IMR-90 (cell line): ENCODE measurements around the gene REPS2. TPM values are rescaled to one million over a fixed set of nuclear protein-coding genes. Genes with fewer than 3 reads are reported as not detected.

ENCODE experiments used
- ATAC-seq: fragments of 200-7000 bp; cut with Tn5 transposase; 2 replicates; pipeline ENCODE4 v1.9.1; 2020; ENCODE audit warnings: low read depth, mild to moderate bottlenecking, moderate library complexity
- BruUV-seq: library from RNA; stranded (reverse); fragments of 400-500 nt; replicated peaks from 2 replicates; lab custom pipeline; 2021; lab: Mats Ljungman, UMichigan
- CTCF ChIA-PET: fragments of 300-600 bp; formaldehyde crosslinking; extraction: SDS; loops from one replicate; lab custom pipeline; 2021; ENCODE audit warnings: antibody characterized with exemption; lab: Yijun Ruan, JAX
- POLR2A ChIA-PET: fragments of 300-600 bp; sonication (Branson Sonifier 250); formaldehyde crosslinking; loops from one replicate; lab custom pipeline; 2022; ENCODE audit warnings: antibody characterized with exemption; ENCODE audit not compliant: unreplicated experiment; lab: Charles Lee
- DNase-seq: peaks from one replicate; pipeline ENCODE4 v3.0.0; 2013
- H2AFZ ChIP-seq: replicated peaks from 2 replicates; pipeline ENCODE3; 2013; ENCODE audit warnings: low read length, mild to moderate bottlenecking; ENCODE audit not compliant: poor library complexity
- H2AK5ac ChIP-seq: 2 replicates; pipeline ENCODE4 v1.6.1; 2013; ENCODE audit warnings: low read depth, low read length, inconsistent platforms
- H2AK9ac ChIP-seq: replicated peaks from 2 replicates; pipeline ENCODE3; 2013; ENCODE audit warnings: mild to moderate bottlenecking, low read depth, low read length, moderate library complexity; ENCODE audit not compliant: poor library complexity
- H2BK120ac ChIP-seq: 2 replicates; pipeline ENCODE4 v1.6.1; 2013; ENCODE audit warnings: low read depth, low read length, inconsistent platforms
- H2BK15ac ChIP-seq: 3 replicates; pipeline ENCODE4 v1.6.1; 2013; ENCODE audit warnings: low read depth, low read length, inconsistent platforms
- H2BK20ac ChIP-seq: 2 replicates; pipeline ENCODE4 v1.6.1; 2013; ENCODE audit warnings: low read depth, mild to moderate bottlenecking, inconsistent platforms, low read length, moderate library complexity
- H2BK5ac ChIP-seq: 2 replicates; pipeline ENCODE4 v1.6.1; 2013; ENCODE audit warnings: mild to moderate bottlenecking, low read depth, low read length, inconsistent platforms; ENCODE audit not compliant: poor library complexity, severe bottlenecking
- H3K14ac ChIP-seq: replicated peaks from 2 replicates; pipeline ENCODE4 v1.6.1; 2013; ENCODE audit warnings: low read depth, low read length, inconsistent platforms
- H3K18ac ChIP-seq: 2 replicates; pipeline ENCODE4 v1.6.1; 2013; ENCODE audit warnings: low read depth, low read length, control low read depth
- H3K23ac ChIP-seq: 2 replicates; pipeline ENCODE4 v1.6.1; 2013; ENCODE audit warnings: low read depth, low read length, inconsistent platforms
- H3K27ac ChIP-seq: 2 replicates; pipeline ENCODE4 v1.5.1; 2013; ENCODE audit warnings: mild to moderate bottlenecking, control low read depth, low read length; ENCODE audit not compliant: insufficient read depth
- H3K27me3 ChIP-seq: 2 replicates; pipeline ENCODE4 v1.6.1; 2013; ENCODE audit warnings: low read length; ENCODE audit not compliant: control insufficient read depth, insufficient read depth
- H3K36me3 ChIP-seq: 2 replicates; pipeline ENCODE4 v1.6.1; 2013; ENCODE audit warnings: low read length, mixed read lengths; ENCODE audit not compliant: control insufficient read depth, insufficient read depth
- H3K4ac ChIP-seq: 2 replicates; pipeline ENCODE4 v1.6.1; 2013; ENCODE audit warnings: low read depth, low read length, inconsistent platforms
- H3K4me1 ChIP-seq: 2 replicates; pipeline ENCODE4 v1.6.1; 2013; ENCODE audit warnings: low read length, mixed read lengths; ENCODE audit not compliant: control insufficient read depth, insufficient read depth
- H3K4me2 ChIP-seq: 2 replicates; pipeline ENCODE4 v1.6.1; 2013; ENCODE audit warnings: low read depth, mild to moderate bottlenecking, control low read depth, low read length, moderate library complexity
- H3K4me3 ChIP-seq: 2 replicates; pipeline ENCODE4 v1.5.1; 2013; ENCODE audit warnings: low read depth, mild to moderate bottlenecking, control low read depth, low read length, moderate library complexity; ENCODE audit not compliant: insufficient read depth
- H3K56ac ChIP-seq: 2 replicates; pipeline ENCODE4 v1.6.1; 2013; ENCODE audit warnings: low read length, inconsistent platforms; ENCODE audit not compliant: insufficient read depth; ENCODE audit errors: extremely low read depth
- H3K79me1 ChIP-seq, 2 experiments: 2 replicates each; pipeline ENCODE4 v1.6.1; 2013; ENCODE audit warnings: low read length in 2 of 2, inconsistent platforms in 1 of 2, low read depth in 1 of 2
- H3K9ac ChIP-seq: 2 replicates; pipeline ENCODE4 v1.6.1; 2013; ENCODE audit warnings: low read depth, low read length, control low read depth
- H3K9me1 ChIP-seq: 2 replicates; pipeline ENCODE4 v1.6.1; 2013; ENCODE audit warnings: low read length, inconsistent platforms; ENCODE audit not compliant: insufficient read depth
- H3K9me3 ChIP-seq: 2 replicates; pipeline ENCODE4 v1.6.1; 2013; ENCODE audit warnings: low read length; ENCODE audit not compliant: control insufficient read depth, insufficient read depth
- H4K20me1 ChIP-seq: 2 replicates; pipeline ENCODE4 v1.6.1; 2013; ENCODE audit warnings: low read length, inconsistent platforms; ENCODE audit not compliant: insufficient read depth
- H4K5ac ChIP-seq: 2 replicates; pipeline ENCODE4 v1.6.1; 2013; ENCODE audit warnings: mild to moderate bottlenecking, low read depth, low read length, control low read depth
- H4K8ac ChIP-seq, 2 experiments: 2 replicates each; pipeline ENCODE4 v1.6.1; 2013; ENCODE audit warnings: low read depth in 2 of 2, low read length in 2 of 2, control low read depth in 1 of 2, inconsistent platforms in 1 of 2
- H4K91ac ChIP-seq: 2 replicates; pipeline ENCODE4 v1.6.1; 2013; ENCODE audit warnings: low read depth, low read length, inconsistent platforms; ENCODE audit not compliant: insufficient read depth
- CEBPB ChIP-seq: IDR thresholded peaks from 2 replicates; pipeline ENCODE4 v1.6.1; 2012; ENCODE audit warnings: low read depth, low read length, improper control_type of control experiment
- FOS ChIP-seq: fragments of 150-350 bp; IDR thresholded peaks from 2 replicates; pipeline ENCODE4 v1.6.1; 2016; ENCODE audit warnings: low read depth, low read length
- NFE2L2 ChIP-seq: fragments of 150-350 bp; IDR thresholded peaks from 2 replicates; pipeline ENCODE4 v1.6.1; 2016; ENCODE audit warnings: low read depth, mild to moderate bottlenecking, low read length
- POLR2A ChIP-seq: IDR thresholded peaks from 2 replicates; pipeline ENCODE4 v1.6.1; 2012; ENCODE audit warnings: mild to moderate bottlenecking, low read depth, low read length
- RAD21 ChIP-seq: IDR thresholded peaks from 2 replicates; pipeline ENCODE4 v1.6.1; 2012; ENCODE audit warnings: low read length, improper control_type of control experiment
- SMC3 ChIP-seq: fragments of 150-350 bp; IDR thresholded peaks from 2 replicates; pipeline ENCODE4 v1.6.1; 2016; ENCODE audit warnings: low read depth, mild to moderate bottlenecking, antibody characterized with exemption, low read length, moderate library complexity
- WGBS, 2 experiments: methylation state at CpG; one replicate each; pipeline versions ENCODE4 v1.1.5 to v1.1.7; 2013; ENCODE audit warnings: missing lambda C conversion rate in 2 of 2; ENCODE audit not compliant: insufficient read length in 1 of 2; ENCODE audit errors: extremely low coverage in 2 of 2; 5-methylcytosine and 5-hydroxymethylcytosine counted together
- dilution Hi-C: fragments of 300-500 bp; cut with HindIII; formaldehyde crosslinking; loops from one replicate; pipeline ENCODE4 v1.14.3; 2018; ENCODE audit warnings: low sequenced_read_pairs; ENCODE audit not compliant: unreplicated experiment
- in situ Hi-C: fragments of 300-500 bp; cut with MboI; formaldehyde crosslinking; loops from 3 replicates; pipeline ENCODE4 v1.14.3; 2019; ENCODE audit warnings: low sequenced_read_pairs, inconsistent platforms, mixed read lengths
- intact Hi-C: fragments of 100-400 bp; cut with micrococcal nuclease; formaldehyde crosslinking; loops from 2 replicates; pipeline ENCODE4 v1.10.0; 2022
- polyA plus RNA-seq, 3 experiments: library from polyadenylated mRNA; depleted of rRNA; stranded (reverse); fragments of >200 nt; gene quantifications; 2 replicates each; pipeline ENCODE4 v1.2.3, GENCODE V29; 2012; ENCODE audit warnings: low replicate concordance in 1 of 3
- total RNA-seq: library from RNA; depleted of rRNA; stranded (reverse); fragments of >200 nt; gene quantifications from 2 replicates; pipeline ENCODE4 v1.2.3, GENCODE V29; 2012

Gene REPS2
- total and polyA plus RNA-seq, 2 of the 4 experiments (the other 2 are of a cell fraction): 0.02 to 0.18 TPM

DNA sequence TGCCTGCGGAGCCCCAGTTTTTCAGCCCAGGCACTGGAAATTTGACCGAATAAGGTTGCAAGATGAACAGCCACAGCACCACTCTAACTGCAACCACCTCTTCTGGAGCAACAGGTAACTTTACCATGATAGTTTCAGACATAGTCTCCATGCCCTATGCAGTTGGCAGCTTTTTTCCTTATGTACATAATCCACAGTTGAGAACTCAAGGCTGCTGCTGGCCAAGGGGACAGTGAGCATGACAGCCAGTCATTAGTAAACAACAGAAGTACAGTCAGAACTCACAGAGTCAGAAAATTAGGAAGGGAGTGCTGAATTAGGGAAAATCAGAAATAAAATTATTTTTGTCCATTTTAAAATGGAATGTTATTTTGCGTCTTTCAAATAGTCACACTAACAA lies 235.9 kb downstream of the REPS2 start:
- DNase-seq: no peak
- dilution Hi-C loops: no loop called here
- intact Hi-C loops: no loop called here

More for the DNA sequence above, 235.9 kb downstream of the REPS2 start:
- no peaks in the 10 kb centered on the region for H3K4me1 ChIP-seq
- H2BK15ac ChIP-seq: no peak overlapping the region
- no peak overlapping the region for H2BK120ac ChIP-seq
- H3K9me3 ChIP-seq: no peaks in the 10 kb centered on the region
- no peaks in the 10 kb centered on the region for H3K9me1 ChIP-seq
- no peak overlapping the region for H4K5ac ChIP-seq
- H4K20me1 ChIP-seq: no peaks in the 10 kb centered on the region
- no peak overlapping the region for H4K91ac ChIP-seq
- H3K14ac ChIP-seq: no peak overlapping the region
- no peak overlapping the region for H3K4me2 ChIP-seq
- no peak overlapping the region for H3K23ac ChIP-seq
- no peak overlapping the region for H3K18ac ChIP-seq
- H3K56ac ChIP-seq: no peak overlapping the region
- H4K8ac ChIP-seq: no peak overlapping the region
- no peak overlapping the region for H2BK20ac ChIP-seq
- no peak overlapping the region for H3K27ac ChIP-seq
- H3K9ac ChIP-seq: no peak overlapping the region
- H3K36me3 ChIP-seq: no peaks in the 10 kb centered on the region
- H2BK5ac ChIP-seq: no peak overlapping the region
- no peaks in the 10 kb centered on the region for H3K79me1 ChIP-seq
- TF ChIP-seq POLR2A: no peak
- no peak for TF ChIP-seq SMC3
- TF ChIP-seq NFE2L2: no peak
- no peak for TF ChIP-seq CEBPB
- TF ChIP-seq FOS: no peak
- no peak for TF ChIP-seq RAD21
- H2AK5ac ChIP-seq: no peak overlapping the region
- in situ Hi-C loops: no loop called here
- H3K4ac ChIP-seq: no peak overlapping the region
- no peak overlapping the region for H2AFZ ChIP-seq
- H2AK9ac ChIP-seq: no peak overlapping the region
- CTCF ChIA-PET: no interaction called here
- ATAC-seq: no peak
- BruUV-seq: no TSS peak
- no peaks in the 10 kb centered on the region for H3K27me3 ChIP-seq
- POLR2A ChIA-PET: no interaction called here
- no peak overlapping the region for H3K4me3 ChIP-seq
- WGBS, 2 experiments: no CpG with 5 or more reads among the region's 3 CpGs
